HG02938 (cell line): Measurements from ENCODE around the gene TMEM238.
"Not testable (repeated sequence)": the region's sequence is repeated elsewhere in the genome, so short reads cannot be mapped to it uniquely, and the experiment has no call there.

Experiments
- ATAC-seq: cut with Tn5 transposase; IDR thresholded peaks from one replicate; pipeline ENCODE4 v1.9.1; 2021; ENCODE audit warnings: mild to moderate bottlenecking, moderate library complexity; ENCODE audit not compliant: unreplicated experiment

The TMEM238 gene

GRCh38 chr19:55341595-55342531, 42.2 kb downstream of the TMEM238 start:
- no peak for ATAC-seq

GRCh38 chr19:55341171-55341588, 42.9 kb downstream of the TMEM238 start:
- ATAC-seq: no peak

- ATAC-seq: no peak
Measured at GRCh38 chr19:55340784-55341147, 43.3 kb downstream of the TMEM238 start.

DNA sequence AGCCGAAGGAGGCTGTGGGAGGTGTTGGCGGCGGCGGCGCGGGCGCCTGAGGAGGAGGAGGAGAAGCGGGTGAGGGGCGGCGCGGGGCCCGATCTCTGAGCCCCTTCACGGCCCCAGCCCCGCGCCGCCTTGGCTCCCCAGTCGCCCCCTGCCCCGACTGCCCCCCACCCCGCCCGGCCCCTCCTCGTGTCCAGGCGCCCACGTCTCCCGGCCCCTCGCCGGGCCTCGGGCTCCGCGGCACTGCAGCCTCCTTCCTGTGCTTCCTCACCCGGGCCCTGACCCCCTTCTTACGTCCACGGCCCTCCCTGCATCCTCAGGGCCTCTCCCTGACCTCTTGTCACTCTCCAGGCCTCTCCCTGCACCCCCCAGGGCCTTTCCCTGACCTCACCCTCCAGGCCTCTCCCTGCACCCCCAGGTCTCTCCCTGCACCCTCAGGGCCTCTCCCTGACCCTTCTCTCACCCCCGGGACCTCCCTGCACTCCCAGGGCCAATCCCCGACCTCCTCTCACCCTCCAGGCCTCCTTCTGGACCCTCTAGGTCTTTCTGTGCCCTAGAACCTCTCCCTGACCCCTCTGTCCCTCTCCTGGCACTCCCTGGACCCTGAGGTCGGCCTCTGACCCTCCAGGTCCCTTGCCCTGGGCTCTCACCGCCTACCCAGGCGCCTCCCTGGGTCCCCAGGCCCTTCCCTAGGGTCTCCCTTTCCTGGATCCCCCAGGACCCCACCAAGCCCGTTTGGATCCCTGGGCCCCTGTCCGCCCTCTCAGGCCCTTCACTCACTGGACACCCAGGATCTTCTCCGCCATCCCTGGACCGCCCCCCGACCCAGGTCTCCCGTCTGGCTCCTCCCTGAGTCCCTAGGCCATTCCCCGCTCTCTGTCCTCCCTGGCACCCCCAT, 44.0 kb downstream of the TMEM238 start:
- no peak for ATAC-seq

DNA sequence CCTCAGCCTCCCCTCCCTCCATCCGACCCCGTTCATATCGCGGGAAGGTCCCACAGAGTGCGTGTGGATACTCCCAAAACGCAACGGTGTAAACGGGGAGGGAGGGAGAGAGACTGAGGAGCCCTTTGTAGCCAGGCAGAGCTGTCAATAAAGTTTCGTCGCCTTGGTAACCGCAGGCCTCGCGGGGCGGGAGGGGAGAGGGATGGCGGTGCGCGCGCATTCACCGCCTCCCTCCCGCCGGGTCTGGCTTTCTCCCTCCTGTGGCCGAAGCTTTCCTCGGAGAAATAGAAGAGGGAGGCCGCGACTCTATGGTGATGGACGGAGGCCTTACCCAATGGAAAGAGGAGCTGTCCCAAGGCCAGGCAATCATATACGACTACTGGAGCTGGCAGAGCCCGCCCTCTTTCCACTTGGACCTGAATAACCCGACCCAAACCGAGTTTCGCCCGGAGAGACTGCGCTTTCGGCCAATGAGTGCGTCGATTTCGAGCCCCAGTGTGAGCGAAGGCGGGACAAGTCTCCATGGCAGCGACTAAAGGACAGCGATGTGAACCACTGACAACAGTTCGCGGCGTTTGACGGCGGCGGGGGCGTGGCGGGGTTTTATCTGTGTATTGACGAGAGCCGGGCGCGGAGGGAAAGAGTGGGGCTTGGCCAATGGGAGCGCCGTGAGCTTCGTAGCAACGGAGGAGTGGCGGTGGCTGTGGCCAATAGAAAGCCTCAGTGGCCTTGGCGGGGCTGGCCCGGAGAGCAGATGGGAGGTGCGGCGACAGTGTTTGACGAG, 44.8 kb downstream of the TMEM238 start, which contains the start of gene KMT5C:
Gene KMT5C (plus strand): TSS at position 772 of the 784 bp plus-strand sequence. CDS start 2,061 bp downstream, outside the sequence.
- peak; percentile 76 for ATAC-seq

DNA sequence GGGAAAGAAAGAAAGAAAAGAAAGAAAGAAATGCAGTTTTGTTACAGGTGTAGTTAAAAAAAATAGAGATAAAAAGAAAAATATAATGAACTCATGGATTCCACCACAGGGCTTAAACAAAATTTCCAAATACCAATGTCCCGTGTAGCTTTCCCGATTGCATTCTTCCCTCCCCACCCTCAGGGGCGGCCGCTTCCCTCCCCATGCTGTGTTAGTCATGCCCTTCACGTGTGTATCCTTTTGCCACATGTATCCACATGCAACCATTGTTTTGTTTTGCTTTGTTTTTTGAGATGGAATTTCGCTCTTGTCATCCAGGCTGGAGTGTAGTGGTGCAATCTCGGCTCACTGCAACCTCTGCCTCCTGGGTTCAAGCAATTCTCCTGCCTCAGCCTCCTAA, 48.0 kb downstream of the TMEM238 start:
- ATAC-seq: no peak

- ATAC-seq: no peak
Measured at GRCh38 chr19:55333870-55334269, 50.2 kb downstream of the TMEM238 start.

DNA sequence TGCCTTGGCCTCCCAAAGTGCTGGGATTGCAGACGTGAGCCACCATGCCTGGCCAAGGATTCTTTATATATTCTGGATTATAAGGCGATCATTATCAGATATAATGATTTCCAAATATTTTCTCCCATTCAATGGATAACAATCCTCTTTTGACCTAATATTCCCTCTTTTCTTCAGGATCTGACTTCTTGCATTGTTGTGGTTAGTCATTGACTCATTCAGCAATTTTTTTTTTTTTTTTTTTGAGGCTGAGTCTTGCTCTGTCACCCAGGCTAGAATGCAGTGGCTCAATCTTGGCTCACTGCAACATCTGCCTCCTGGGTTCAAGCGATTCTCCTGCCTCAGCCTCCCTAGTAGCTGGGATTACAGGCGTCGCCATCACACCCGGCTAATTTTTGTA, 54.3 kb downstream of the TMEM238 start:
- not testable (repeated sequence) for ATAC-seq
